SK-N-SH (cell line): ENCODE measurements around the gene ITIH2. TPM values are rescaled to one million over a fixed set of nuclear protein-coding genes. Genes with fewer than 3 reads are reported as not detected.

Experiments used
- CTCF ChIA-PET: fragments of 300-600, 350-600 bp; formaldehyde crosslinking; extraction: SDS; loops from one replicate; lab custom pipeline; 2021; lab: Yijun Ruan, JAX
- POLR2A ChIA-PET: fragments of 350-600 bp; sonication (Branson Sonifier 250); formaldehyde crosslinking; extraction: SDS; loops from one replicate; lab custom pipeline; 2020; ENCODE audit warnings: antibody characterized with exemption, inconsistent platforms; lab: Yijun Ruan, JAX
- DNase-seq: peaks from one replicate; pipeline ENCODE4 v3.0.0; 2012
- H2AFZ ChIP-seq: fragments of 200-600 bp; sonication (generic); 2 replicates; pipeline ENCODE4 v1.8.1; 2016; ENCODE audit warnings: antibody characterized with exemption, mild to moderate bottlenecking, low read depth
- H3F3A ChIP-seq: fragments of 200-600 bp; sonication (generic); replicated peaks from 2 replicates; pipeline ENCODE3; 2016; ENCODE audit warnings: antibody characterized with exemption, mild to moderate bottlenecking; ENCODE audit not compliant: insufficient read depth
- H3K27ac ChIP-seq, 2 experiments: fragments of 200-500 bp in 1 of 2; fragments of 200-600 bp in 1 of 2; sonication (Bioruptor generic) in 1 of 2; sonication (generic), shearing (Covaris generic) in 1 of 2; 2 replicates each; pipeline versions ENCODE4 v1.5.1 to v1.6.1; 2014 to 2016; ENCODE audit warnings: low read depth in 2 of 2, inconsistent platforms in 1 of 2, low read length in 1 of 2, mild to moderate bottlenecking in 1 of 2, mixed read lengths in 1 of 2
- H3K27me3 ChIP-seq: fragments of 200-600 bp; sonication (generic), shearing (Covaris generic); 2 replicates; pipeline ENCODE4 v1.6.1; 2016; ENCODE audit warnings: mixed run types; ENCODE audit not compliant: insufficient read depth
- H3K36me3 ChIP-seq, 2 experiments: fragments of 200-500 bp in 1 of 2; fragments of 200-600 bp in 1 of 2; sonication (Bioruptor generic) in 1 of 2; sonication (generic) in 1 of 2; replicated peaks in 1 of 2; 2 replicates each; pipeline versions ENCODE3 to v1.5.1; 2014 to 2016; ENCODE audit warnings: low read length in 1 of 2, mild to moderate bottlenecking in 1 of 2; ENCODE audit not compliant: insufficient read depth in 2 of 2, control insufficient read depth in 1 of 2
- H3K4me1 ChIP-seq, 2 experiments: fragments of 200-500 bp in 1 of 2; fragments of 200-600 bp in 1 of 2; sonication (Bioruptor generic) in 1 of 2; sonication (generic), shearing (Covaris generic) in 1 of 2; 2 replicates each; pipeline versions ENCODE4 v1.5.1 to v1.6.1; 2014 to 2016; ENCODE audit warnings: low read depth in 1 of 2, low read length in 1 of 2, mixed run types in 1 of 2; ENCODE audit not compliant: insufficient read depth in 2 of 2, control insufficient read depth in 1 of 2
- H3K4me2 ChIP-seq: fragments of 200-600 bp; sonication (generic), shearing (Covaris generic); 2 replicates; pipeline ENCODE4 v1.6.1; 2017; ENCODE audit warnings: mixed run types
- H3K4me3 ChIP-seq, 2 experiments: fragments of 200-500 bp in 1 of 2; fragments of 200-600 bp in 1 of 2; sonication (Bioruptor generic) in 1 of 2; sonication (generic), shearing (Covaris generic) in 1 of 2; 2 replicates each; pipeline versions ENCODE4 v1.5.1 to v1.8.1; 2014 to 2016; ENCODE audit warnings: low read depth in 2 of 2, inconsistent platforms in 1 of 2, low read length in 1 of 2, mild to moderate bottlenecking in 1 of 2, mixed read lengths in 1 of 2, moderate library complexity in 1 of 2
- H3K79me2 ChIP-seq: fragments of 200-600 bp; sonication (generic); 2 replicates; pipeline ENCODE4 v1.8.1; 2017; ENCODE audit warnings: mild to moderate bottlenecking; ENCODE audit not compliant: insufficient read depth
- H3K9ac ChIP-seq: fragments of 200-600 bp; sonication (generic); 2 replicates; pipeline ENCODE4 v1.6.1; 2017; ENCODE audit warnings: mixed run types
- H3K9me2 ChIP-seq: fragments of 200-600 bp; sonication (generic); 2 replicates; pipeline ENCODE4 v1.6.1; 2017; ENCODE audit warnings: mixed run types
- H3K9me3 ChIP-seq: fragments of 200-600 bp; sonication (generic); 2 replicates; pipeline ENCODE4 v1.6.1; 2017; ENCODE audit warnings: mixed run types, mild to moderate bottlenecking, moderate library complexity
- H4K20me1 ChIP-seq: fragments of 200-600 bp; sonication (generic); 2 replicates; pipeline ENCODE4 v1.6.1; 2017; ENCODE audit warnings: mild to moderate bottlenecking, mixed run types; ENCODE audit not compliant: insufficient read depth
- ELF1 ChIP-seq: IDR thresholded peaks from 2 replicates; pipeline ENCODE4 v1.4.0; 2012
- FOXJ3 ChIP-seq: sonication (generic); formaldehyde crosslinking; IDR thresholded peaks from 2 replicates; pipeline ENCODE4 v1.5.1; 2020; ENCODE audit warnings: mild to moderate bottlenecking, missing genetic modification reagents
- GABPA ChIP-seq: IDR thresholded peaks from 2 replicates; pipeline ENCODE4 v1.4.0; 2012; ENCODE audit warnings: low read depth, mild to moderate bottlenecking
- GATA2 ChIP-seq: sonication (generic); formaldehyde crosslinking; IDR thresholded peaks from 2 replicates; pipeline ENCODE4 v1.5.0; 2020; ENCODE audit warnings: mild to moderate bottlenecking, missing genetic modification reagents
- JUND ChIP-seq: IDR thresholded peaks from 2 replicates; pipeline ENCODE4 v1.4.0; 2012
- MEF2A ChIP-seq: IDR thresholded peaks from 2 replicates; pipeline ENCODE4 v1.4.0; 2012; ENCODE audit warnings: low read depth, borderline replicate concordance
- NRF1 ChIP-seq: IDR thresholded peaks from 2 replicates; pipeline ENCODE4 v1.6.1; 2012; ENCODE audit warnings: low read depth, mild to moderate bottlenecking, low read length
- PBX3 ChIP-seq: IDR thresholded peaks from 2 replicates; pipeline ENCODE4; 2012
- POLR2AphosphoS5 ChIP-seq: IDR thresholded peaks from 2 replicates; pipeline ENCODE4 v1.6.1; 2012; ENCODE audit warnings: low read depth, low read length
- RAD21 ChIP-seq: IDR thresholded peaks from 2 replicates; pipeline ENCODE4 v1.6.1; 2012; ENCODE audit warnings: mild to moderate bottlenecking, low read length
- REST ChIP-seq: IDR thresholded peaks from 2 replicates; pipeline ENCODE4 v1.6.1; 2012; ENCODE audit warnings: mild to moderate bottlenecking, low read depth, low read length, moderate library complexity
- RFX5 ChIP-seq: IDR thresholded peaks from 2 replicates; pipeline ENCODE4 v1.6.1; 2012; ENCODE audit warnings: mild to moderate bottlenecking, improper control_type of control experiment, low read length
- RXRA ChIP-seq: IDR thresholded peaks from 2 replicates; pipeline ENCODE4 v1.4.0; 2012; ENCODE audit warnings: low read depth, mild to moderate bottlenecking, borderline replicate concordance
- SIN3A ChIP-seq: IDR thresholded peaks from 2 replicates; pipeline ENCODE4 v1.6.1; 2012; ENCODE audit warnings: low read depth, mild to moderate bottlenecking, low read length, moderate library complexity, borderline replicate concordance
- SMC3 ChIP-seq: IDR thresholded peaks from 2 replicates; pipeline ENCODE4 v1.6.1; 2012; ENCODE audit warnings: low read depth, low read length, improper control_type of control experiment
- USF2 ChIP-seq: fragments of 150-350 bp; IDR thresholded peaks from 2 replicates; pipeline ENCODE4 v1.6.1; 2017; ENCODE audit warnings: antibody characterized with exemption, low read length, low read depth, borderline replicate concordance
- YY1 ChIP-seq: IDR thresholded peaks from 2 replicates; pipeline ENCODE4 v1.4.0; 2012; ENCODE audit warnings: low read depth, mild to moderate bottlenecking
- ZBTB33 ChIP-seq: IDR thresholded peaks from 2 replicates; pipeline ENCODE4 v1.4.0; 2012; ENCODE audit warnings: low read depth, borderline replicate concordance
- WGBS: methylation state at CpG from one replicate; pipeline ENCODE4 v1.1.6; 2017; ENCODE audit warnings: low lambda C conversion rate; 5-methylcytosine and 5-hydroxymethylcytosine counted together
- polyA plus RNA-seq, 3 experiments: library from polyadenylated mRNA; depleted of rRNA; stranded (reverse); fragments of >200 nt; gene quantifications; 2 replicates each; pipeline ENCODE4 v1.2.3, GENCODE V29; 2012

Gene ITIH2
- polyA plus RNA-seq, 1 of the 3 experiments (the other 2 are of a cell fraction) = not detected

- Histone ChIP-seq H3K27me3 (peaks cover 17% of the 10 kb centered on the region), H3K4me3 (peak within 1 kb of the TSS; percentile 32 to 46; a peak in 3 of 4 replicates), H3K9me3 (no peaks in the 10 kb centered on the region), H3K79me2 (no peaks in the 10 kb centered on the region), H4K20me1 (no peaks in the 10 kb centered on the region), H3K36me3 (no peaks in the 10 kb centered on the region), H2AFZ (peak within 1 kb of the TSS; percentile 76; the same call in 1 of the 2 replicates), H3K4me1 (peaks cover 0 to 7% of the 10 kb centered on the region in 2 experiments; a peak in 1 of 4 replicates), H3K4me2 (peak within 1 kb of the TSS; percentile 71), H3F3A (no peaks in the 10 kb centered on the region), H3K9ac (no peak within 1 kb of the TSS), H3K9me2 (no peaks in the 10 kb centered on the region), H3K27ac (no peak within 1 kb of the TSS)
- WGBS = 11% methylated on average over 25 of the region's 54 CpGs
- peak; percentile 72 for DNase-seq
- ChIA-PET POLR2A (no interaction called here), CTCF (interaction anchor here (0.5 to 2.3 kb wide), 5 partner anchors 20 to 431 kb away, joined by 4 to 8 read pairs (median 4); no protein-coding TSS in a partner anchor)
- TF ChIP-seq GATA2 (CRISPR knock-in tag) = no peak
- no peak for TF ChIP-seq ELF1
- TF ChIP-seq MEF2A = no peak
These were observed 36.7 kb upstream of the ITIH2 start, which contains the start of gene ITIH5 for GRCh38 chr10:7666253-7667023. TSS of gene ITIH5 (minus strand) at chr10:7666966. CDS start at chr10:7666892, 74 bp downstream.

GRCh38 chr10:7667262-7668141 lies 35.6 kb upstream of the ITIH2 start:
- Histone ChIP-seq H4K20me1 (no peaks in the 10 kb centered on the region), H3K4me1 (peaks cover 0 to 7% of the 10 kb centered on the region in 2 experiments; a peak in 1 of 4 replicates), H3K36me3 (no peaks in the 10 kb centered on the region), H2AFZ (no peak overlapping the region), H3K4me3 (peak overlapping the region in 1 of 2 experiments; percentile 22; a peak in 1 of 4 replicates), H3K4me2 (no peak overlapping the region), H3F3A (no peaks in the 10 kb centered on the region), H3K79me2 (no peaks in the 10 kb centered on the region), H3K27me3 (peaks cover 17% of the 10 kb centered on the region), H3K9ac (no peak overlapping the region), H3K9me3 (no peaks in the 10 kb centered on the region), H3K27ac (no peak overlapping the region), H3K9me2 (no peaks in the 10 kb centered on the region)
- ChIA-PET POLR2A (no interaction called here), CTCF (interaction anchor here (2.3 kb wide), 1 partner anchor 142 kb away, joined by 8 read pairs; no protein-coding TSS in a partner anchor)
- 10% methylated on average over 25 of the region's 44 CpGs for WGBS
- TF ChIP-seq POLR2AphosphoS5 (no peak), RXRA (no peak), RAD21 (no peak), YY1 (no peak), JUND (no peak), SIN3A (no peak), FOXJ3 (CRISPR knock-in tag) (no peak), REST (no peak), USF2 (no peak), ZBTB33 (no peak), NRF1 (no peak), RFX5 (no peak), GABPA (no peak), PBX3 (no peak), SMC3 (no peak)
- peak; percentile 67 for DNase-seq
